Dendritic cell treated with granulocyte-macrophage colony-stimulating factor and Interleukin-4, amounts not matched to agents 40 ng/mL and 50 ng/mL, for 4 days (primary cell): ENCODE measurements around the gene RILPL2.
A peak's percentile ranks its signal among the peaks of the same experiment; 100 is the strongest.
"Not testable (repeated sequence)": the region's sequence is repeated elsewhere in the genome, so short reads cannot be mapped to it uniquely, and the experiment has no call there.

Source experiments
- H3K27ac Mint-ChIP-seq: one replicate; pipeline ENCODE4 v1.8.0; 2022; ENCODE audit warnings: mild to moderate bottlenecking, mixed read lengths
- H3K27me3 Mint-ChIP-seq: one replicate; pipeline ENCODE4 v1.8.0; 2022; ENCODE audit warnings: mild to moderate bottlenecking, mixed read lengths
- H3K36me3 Mint-ChIP-seq: one replicate; pipeline ENCODE4 v1.8.0; 2022; ENCODE audit warnings: low read depth, mixed read lengths
- H3K4me1 Mint-ChIP-seq: one replicate; pipeline ENCODE4 v1.8.0; 2022; ENCODE audit warnings: low read depth, mixed read lengths
- H3K4me3 Mint-ChIP-seq: one replicate; pipeline ENCODE4 v1.8.0; 2022; ENCODE audit warnings: mild to moderate bottlenecking, moderate library complexity, mixed read lengths
- H3K9me3 Mint-ChIP-seq: one replicate; pipeline ENCODE4 v1.8.0; 2022; ENCODE audit warnings: mixed read lengths
- intact Hi-C: fragments of 100-400 bp; cut with micrococcal nuclease; formaldehyde crosslinking; loops from one replicate; pipeline ENCODE4 v1.15.0; 2022

The RILPL2 gene

DNA sequence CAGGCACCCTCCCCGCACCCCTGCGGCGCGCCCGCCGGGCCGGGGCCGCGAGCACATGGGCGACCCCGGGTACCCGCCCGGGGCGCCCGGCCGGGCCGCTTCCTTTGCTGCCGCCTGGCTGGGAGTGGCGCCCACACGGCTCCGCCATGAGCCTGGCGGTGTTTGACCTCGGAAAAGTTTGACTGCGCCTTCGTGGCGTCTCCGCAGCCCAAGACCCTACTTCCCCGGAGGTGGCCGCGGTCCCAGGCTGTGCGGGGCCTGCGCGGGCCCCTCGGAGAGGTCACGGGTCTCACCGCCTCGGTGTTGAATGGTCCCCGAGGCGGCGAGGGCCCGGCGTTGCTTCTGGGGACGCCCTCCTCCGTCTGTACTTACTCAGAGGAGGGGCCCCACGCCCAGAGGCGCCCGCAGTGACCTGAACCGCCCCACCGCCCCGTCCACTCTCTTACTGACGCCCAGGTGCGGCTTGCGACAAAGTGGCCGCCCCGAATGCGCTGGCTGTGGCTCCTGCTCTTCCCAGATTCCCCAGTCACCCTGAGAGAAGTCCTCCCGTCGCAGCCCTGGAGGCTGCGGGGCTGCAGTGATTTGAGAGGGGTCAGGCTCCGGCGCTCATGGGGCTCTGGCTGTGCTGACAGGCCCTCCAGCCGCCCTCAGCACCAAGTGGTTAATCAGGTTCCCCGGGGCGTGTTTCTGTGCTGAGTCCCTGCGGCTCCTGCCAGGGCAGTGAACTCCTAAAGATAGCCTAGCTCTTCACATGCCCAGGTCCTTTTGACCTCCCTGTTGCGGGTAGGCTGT lies 46.7 kb downstream of the RILPL2 start:
- no peaks in the 10 kb centered on the region for H3K27me3 Mint-ChIP-seq
- H3K27ac Mint-ChIP-seq = peak overlapping the region; percentile 87
- no peaks in the 10 kb centered on the region for H3K9me3 Mint-ChIP-seq
- H3K36me3 Mint-ChIP-seq = peaks cover 51% of the 10 kb centered on the region
- peak overlapping the region; percentile 87 for H3K4me3 Mint-ChIP-seq
- H3K4me1 Mint-ChIP-seq = peaks cover 48% of the 10 kb centered on the region
- intact Hi-C loops = loop anchor here (5.0 kb wide), 1 partner anchor 193 kb away; the partner anchor contains the start of gene TMED2

DNA sequence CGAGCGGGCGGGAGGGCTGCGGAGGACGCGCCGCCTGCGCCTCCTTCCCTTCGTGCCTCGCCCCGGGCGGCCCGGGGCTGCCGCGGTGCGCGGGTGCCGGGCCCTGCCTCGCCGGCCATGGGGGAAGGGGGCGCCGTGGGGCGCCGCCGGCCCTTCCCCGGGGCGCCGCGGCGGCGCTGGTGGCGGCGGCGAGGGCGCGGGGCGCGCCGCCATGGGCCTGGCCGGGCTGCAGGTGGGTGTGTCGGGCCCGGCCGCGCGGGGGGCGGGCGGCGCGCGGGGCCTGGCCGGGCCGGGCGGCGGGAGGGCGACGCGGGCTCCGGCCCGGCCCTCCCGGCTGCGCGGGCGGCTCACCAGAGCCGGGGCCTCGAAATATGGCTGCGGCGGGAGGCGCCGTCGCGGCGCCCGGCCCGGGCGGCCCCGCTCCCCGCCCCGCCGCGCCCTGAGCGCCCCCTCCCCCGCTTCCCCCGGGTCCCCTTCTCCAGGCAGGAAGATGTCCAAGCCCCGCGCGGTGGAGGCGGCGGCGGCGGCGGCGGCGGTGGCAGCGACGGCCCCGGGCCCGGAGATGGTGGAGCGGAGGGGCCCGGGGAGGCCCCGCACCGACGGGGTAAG lies 47.4 kb downstream of the RILPL2 start:
- H3K9me3 Mint-ChIP-seq = no peaks in the 10 kb centered on the region
- peaks cover 45% of the 10 kb centered on the region for H3K36me3 Mint-ChIP-seq
- H3K27me3 Mint-ChIP-seq = no peaks in the 10 kb centered on the region
- intact Hi-C loops = loop anchor here (1.0 to 5.0 kb wide), 2 partner anchors 24 to 193 kb away; partner anchors contain the start of gene TMED2
- no peak overlapping the region for H3K4me3 Mint-ChIP-seq
- peak overlapping the region; percentile 87 for H3K27ac Mint-ChIP-seq
- peaks cover 52% of the 10 kb centered on the region for H3K4me1 Mint-ChIP-seq

DNA sequence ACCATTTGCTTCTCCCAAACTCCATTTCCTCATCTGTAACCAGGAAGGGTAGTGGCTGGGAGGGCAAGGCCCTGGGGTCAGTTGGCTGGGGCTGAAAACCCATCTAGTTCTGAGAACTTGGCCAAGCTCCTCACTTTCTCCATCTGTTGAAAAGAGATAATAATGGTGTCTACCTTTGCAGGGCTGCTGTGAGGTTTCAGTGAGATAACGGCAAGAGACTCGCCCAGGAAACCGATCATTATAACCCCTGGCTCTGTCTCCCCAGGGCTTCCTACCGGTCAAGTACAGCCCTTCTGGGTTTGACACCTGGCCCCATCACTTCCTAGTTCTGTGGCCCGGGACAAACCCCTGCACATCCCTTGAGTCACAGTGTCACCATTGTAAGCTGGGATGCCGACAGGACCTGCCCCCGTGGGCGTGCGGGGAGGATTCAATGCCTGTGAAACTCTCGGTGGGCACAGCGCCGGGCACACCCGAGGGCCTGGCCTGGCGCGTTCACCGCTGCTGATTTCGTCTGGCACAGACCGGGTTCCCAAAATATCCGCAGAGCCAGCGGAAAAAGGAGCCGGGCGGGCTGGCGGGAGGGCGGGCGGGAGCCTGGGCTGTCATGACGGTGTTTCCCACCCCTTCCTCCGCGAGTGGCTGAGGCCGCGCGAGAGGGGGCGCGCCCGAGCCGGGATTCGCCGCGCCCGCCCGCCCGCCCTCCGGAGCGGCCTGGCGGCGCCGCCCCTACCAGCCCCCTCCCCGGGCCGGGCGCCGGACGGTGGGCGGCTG lies 48.1 kb downstream of the RILPL2 start:
- no peaks in the 10 kb centered on the region for H3K9me3 Mint-ChIP-seq
- peaks cover 39% of the 10 kb centered on the region for H3K36me3 Mint-ChIP-seq
- peak overlapping the region; percentile 94 for H3K27ac Mint-ChIP-seq
- H3K27me3 Mint-ChIP-seq = no peaks in the 10 kb centered on the region
- peaks cover 56% of the 10 kb centered on the region for H3K4me1 Mint-ChIP-seq
- intact Hi-C loops = loop anchor here (1.0 to 5.0 kb wide), 2 partner anchors 23 to 194 kb away; partner anchors contain the start of gene TMED2
- H3K4me3 Mint-ChIP-seq = peak overlapping the region; percentile 79

DNA sequence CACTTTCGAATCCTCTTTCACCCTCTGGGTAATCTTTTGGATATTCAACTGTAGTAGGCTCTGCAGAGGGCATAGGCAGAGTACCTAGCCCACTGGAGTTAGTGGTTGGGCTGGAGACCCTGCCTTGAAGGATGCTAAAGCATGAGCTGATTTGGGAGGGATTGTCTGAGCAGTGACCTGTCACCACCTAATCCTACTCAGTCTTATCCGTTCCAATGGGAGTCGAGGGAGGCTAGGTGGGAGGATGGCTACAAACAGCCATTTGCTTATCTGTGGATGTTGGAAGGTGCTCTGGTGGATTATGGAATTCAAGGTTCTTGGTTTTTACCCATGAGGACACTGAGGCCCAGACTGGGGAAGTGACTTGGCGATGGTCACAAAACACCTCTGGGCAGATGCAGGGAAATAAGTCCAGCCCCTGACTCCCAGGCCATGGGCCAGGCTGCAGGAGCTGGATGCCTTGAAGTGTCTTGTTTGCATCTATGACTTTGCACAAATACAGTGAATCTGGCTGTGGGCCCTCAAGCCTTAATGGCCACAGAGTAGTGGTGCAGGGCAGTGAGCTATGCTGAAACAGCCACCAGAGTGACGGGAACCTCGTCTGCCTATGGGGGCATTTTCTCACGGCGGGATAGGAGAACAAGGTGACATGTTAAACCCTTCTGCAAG lies 48.8 kb downstream of the RILPL2 start:
- H3K9me3 Mint-ChIP-seq = no peaks in the 10 kb centered on the region
- peak overlapping the region; percentile 94 for H3K27ac Mint-ChIP-seq
- H3K4me3 Mint-ChIP-seq = peak overlapping the region; percentile 79
- intact Hi-C loops = loop anchor here (1.0 to 5.0 kb wide), 2 partner anchors 22 to 195 kb away; partner anchors contain the start of gene TMED2
- H3K36me3 Mint-ChIP-seq = peaks cover 31% of the 10 kb centered on the region
- peaks cover 55% of the 10 kb centered on the region for H3K4me1 Mint-ChIP-seq
- no peaks in the 10 kb centered on the region for H3K27me3 Mint-ChIP-seq

DNA sequence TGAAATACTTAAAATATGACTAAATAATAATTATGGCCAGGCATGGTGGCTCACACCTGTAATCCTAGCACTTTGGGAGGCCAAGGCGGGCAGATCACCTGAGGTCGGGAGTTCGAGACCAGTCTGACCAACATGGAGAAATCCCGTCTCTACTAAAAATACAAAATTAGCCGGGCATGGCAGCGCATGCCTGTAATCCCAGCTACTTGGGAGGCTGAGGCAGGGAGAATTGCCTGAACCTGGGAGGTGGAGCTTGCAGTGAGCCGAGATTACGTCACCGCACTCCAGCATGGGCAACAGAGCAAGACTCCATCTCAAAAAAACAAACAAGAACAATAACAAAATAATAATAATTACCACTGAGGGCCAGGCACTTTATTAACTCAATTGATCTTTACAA lies 50.9 kb downstream of the RILPL2 start:
- not testable (repeated sequence) for H3K27ac Mint-ChIP-seq, H3K27me3 Mint-ChIP-seq, H3K4me3 Mint-ChIP-seq

DNA sequence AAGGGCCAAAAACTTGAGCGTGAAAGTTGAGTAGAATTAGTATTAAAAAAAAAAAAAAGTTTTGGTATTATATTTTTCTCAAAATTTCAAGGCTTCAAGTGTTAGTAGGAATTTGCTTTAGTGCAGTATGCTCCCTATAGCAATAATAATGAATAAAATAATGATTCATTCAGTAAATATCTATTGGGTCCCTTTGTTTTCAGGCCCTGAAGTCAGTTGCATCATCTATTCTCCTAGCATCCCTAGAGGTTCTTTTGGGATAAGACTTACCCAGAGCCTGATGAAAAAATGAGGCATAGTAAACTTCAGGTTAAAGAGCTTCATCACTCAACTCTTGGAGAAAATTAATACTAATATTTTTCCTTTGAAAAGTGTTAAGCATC lies 51.5 kb downstream of the RILPL2 start:
- peak overlapping the region; percentile 88 for H3K4me3 Mint-ChIP-seq
- intact Hi-C loops = loop anchor here (5.0 kb wide), 1 partner anchor 197 kb away; the partner anchor contains the start of gene TMED2
- H3K9me3 Mint-ChIP-seq = no peaks in the 10 kb centered on the region
- H3K27me3 Mint-ChIP-seq = no peaks in the 10 kb centered on the region
- H3K27ac Mint-ChIP-seq = peak overlapping the region; percentile 86
- peaks cover 5% of the 10 kb centered on the region for H3K36me3 Mint-ChIP-seq
- H3K4me1 Mint-ChIP-seq = peaks cover 32% of the 10 kb centered on the region

More for the DNA sequence above, 50.9 kb downstream of the RILPL2 start:
- H3K9me3 Mint-ChIP-seq = not testable (repeated sequence)
- intact Hi-C loops = loop anchor here (5.0 kb wide), 1 partner anchor 197 kb away; the partner anchor contains the start of gene TMED2
- Mint-ChIP-seq H3K36me3 (peaks cover 10% of the 10 kb centered on the region), H3K4me1 (peaks cover 37% of the 10 kb centered on the region)

DNA sequence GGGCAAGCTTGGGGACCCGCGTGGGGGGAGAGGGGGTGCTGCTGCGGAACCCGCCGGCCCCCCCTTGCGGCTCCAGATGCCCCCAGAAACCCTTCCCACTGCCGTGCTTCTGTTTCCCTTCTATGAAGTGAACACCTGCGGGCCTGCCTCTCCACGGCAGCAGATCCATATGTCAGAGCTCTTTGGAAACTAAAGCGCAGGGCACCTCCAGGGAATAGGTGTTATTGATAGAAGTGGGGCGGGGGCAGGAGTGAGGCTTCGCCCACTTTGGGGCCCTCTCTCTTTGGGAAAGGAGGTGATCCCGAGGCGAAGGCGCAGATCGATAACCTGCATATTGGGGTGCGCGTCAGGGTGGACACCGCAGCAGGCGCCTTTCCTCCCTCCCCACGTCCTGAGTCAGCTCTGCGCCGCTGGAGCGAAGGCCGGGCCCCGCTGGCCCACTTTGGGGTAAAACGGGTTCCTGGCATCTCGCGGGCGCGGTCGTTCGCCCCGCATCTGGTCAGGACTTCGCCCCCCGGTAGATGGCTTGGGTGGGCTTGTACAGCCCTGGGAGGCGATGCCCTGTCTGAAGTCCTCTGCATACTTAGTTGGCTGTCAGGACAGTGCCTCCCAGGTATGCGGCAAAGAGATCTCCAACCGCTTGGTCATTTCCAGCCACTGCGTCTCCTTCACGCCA lies 52.0 kb downstream of the RILPL2 start:
- H3K4me3 Mint-ChIP-seq = peak overlapping the region; percentile 88
- intact Hi-C loops = no loop called here
- no peaks in the 10 kb centered on the region for H3K9me3 Mint-ChIP-seq
- no peaks in the 10 kb centered on the region for H3K36me3 Mint-ChIP-seq
- H3K27me3 Mint-ChIP-seq = no peaks in the 10 kb centered on the region
- peak overlapping the region; percentile 86 for H3K27ac Mint-ChIP-seq
- H3K4me1 Mint-ChIP-seq = peaks cover 28% of the 10 kb centered on the region

DNA sequence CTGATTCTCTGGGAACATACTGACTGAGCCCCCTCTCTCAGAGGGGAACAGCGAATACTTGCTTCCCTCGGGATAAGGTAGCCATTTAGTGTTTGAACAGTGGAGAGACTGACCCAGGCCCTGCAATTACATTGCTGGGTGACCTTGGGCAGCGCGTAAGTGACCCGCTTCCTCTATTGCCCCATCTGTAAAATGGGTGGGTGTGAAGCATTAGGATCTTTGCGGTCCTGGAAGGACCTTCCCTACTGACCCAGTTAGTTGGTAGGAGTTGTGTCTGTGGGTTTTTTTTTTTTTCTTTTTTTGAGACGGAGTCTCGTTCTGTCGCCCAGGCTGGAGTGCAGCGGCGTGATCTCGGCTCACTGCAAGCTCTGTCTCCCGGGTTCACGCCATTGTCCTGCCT lies 53.8 kb downstream of the RILPL2 start:
- H3K4me3 Mint-ChIP-seq = no peak overlapping the region
- no peaks in the 10 kb centered on the region for H3K27me3 Mint-ChIP-seq
- peaks cover 29% of the 10 kb centered on the region for H3K4me1 Mint-ChIP-seq
- H3K36me3 Mint-ChIP-seq = no peaks in the 10 kb centered on the region
- no peak overlapping the region for H3K27ac Mint-ChIP-seq
- no peaks in the 10 kb centered on the region for H3K9me3 Mint-ChIP-seq
- intact Hi-C loops = loop anchor here (1.0 kb wide), 1 partner anchor 17 kb away; no protein-coding TSS in a partner anchor

DNA sequence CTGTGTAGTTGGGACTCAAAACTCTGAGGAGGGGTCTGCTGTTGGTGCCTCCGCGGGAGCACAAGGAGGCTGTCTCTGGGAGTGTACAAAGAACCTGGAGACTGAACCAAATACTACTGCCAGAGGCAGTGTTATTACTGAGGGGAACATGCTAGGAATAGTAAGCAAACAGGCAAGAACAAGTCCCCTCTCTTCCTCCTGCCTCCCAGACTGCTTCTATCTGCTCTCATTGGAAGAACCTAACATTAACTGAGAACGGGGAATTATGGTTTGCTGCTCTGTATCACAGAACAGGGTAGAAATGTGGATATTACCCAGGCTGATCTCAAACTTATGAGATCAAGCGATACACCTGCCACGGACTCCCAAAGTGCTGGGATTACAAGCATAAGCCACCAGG lies 57.1 kb downstream of the RILPL2 start:
- H3K27ac Mint-ChIP-seq = peak overlapping the region; percentile 39
- intact Hi-C loops = no loop called here
- no peaks in the 10 kb centered on the region for H3K36me3 Mint-ChIP-seq
- H3K4me1 Mint-ChIP-seq = peaks cover 15% of the 10 kb centered on the region
- H3K9me3 Mint-ChIP-seq = no peaks in the 10 kb centered on the region
- H3K27me3 Mint-ChIP-seq = no peaks in the 10 kb centered on the region
- H3K4me3 Mint-ChIP-seq = no peak overlapping the region

DNA sequence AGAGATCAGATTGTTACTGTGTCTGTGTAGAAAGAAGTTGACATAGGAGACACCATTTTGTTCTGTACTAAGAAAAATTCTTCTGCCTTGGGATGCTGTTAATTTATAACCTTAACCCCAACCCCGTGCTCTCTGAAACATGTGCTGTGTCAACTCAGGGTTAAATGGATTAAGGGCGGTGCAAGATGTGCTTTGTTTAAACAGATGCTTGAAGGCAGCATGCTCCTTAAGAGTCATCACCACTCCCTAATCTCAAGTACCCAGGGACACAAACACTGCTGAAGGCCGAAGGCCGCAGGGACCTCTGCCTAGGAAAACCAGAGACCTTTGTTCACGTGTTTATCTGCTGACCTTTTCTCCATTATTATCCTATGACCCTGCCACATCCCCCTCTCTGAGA lies 64.1 kb downstream of the RILPL2 start:
- H3K36me3 Mint-ChIP-seq, H3K9me3 Mint-ChIP-seq, H3K4me3 Mint-ChIP-seq, H3K4me1 Mint-ChIP-seq, H3K27ac Mint-ChIP-seq, H3K27me3 Mint-ChIP-seq, intact Hi-C loops: not testable (repeated sequence)

DNA sequence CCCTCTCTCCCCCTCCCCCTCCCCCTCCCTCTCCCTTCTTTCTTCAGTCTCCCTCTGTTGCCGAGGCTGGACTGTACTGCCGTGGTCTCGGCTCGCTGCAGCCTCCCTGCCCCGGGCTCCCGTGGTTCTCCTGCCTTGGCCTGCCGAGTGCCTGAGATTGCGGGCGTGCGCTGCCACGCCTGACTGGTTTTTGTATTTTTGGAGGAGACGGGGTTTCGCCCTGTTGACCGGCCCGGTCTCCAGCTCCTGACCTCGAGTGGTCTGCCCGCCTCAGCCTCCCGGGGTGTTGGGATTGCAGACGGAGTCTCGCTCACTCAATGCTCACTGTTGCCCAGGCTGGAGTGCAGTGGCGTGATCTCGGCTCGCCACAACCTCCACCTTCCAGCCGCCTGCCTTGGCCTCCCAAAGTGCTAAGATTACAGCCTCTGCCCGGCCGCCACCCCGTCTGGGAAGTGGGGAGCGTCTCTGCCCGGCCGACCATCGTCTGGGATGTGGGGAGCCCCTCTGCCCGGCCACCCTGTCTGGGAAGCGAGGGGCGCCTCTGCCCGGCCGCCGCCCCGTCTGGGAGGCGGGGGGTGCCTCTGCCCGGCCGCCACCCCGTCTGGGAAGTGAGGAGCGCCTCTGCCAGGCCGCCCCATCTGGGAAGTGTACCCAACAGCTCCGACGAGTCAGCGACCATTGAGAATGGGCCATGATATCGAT lies 64.7 kb downstream of the RILPL2 start:
- H3K36me3 Mint-ChIP-seq, H3K9me3 Mint-ChIP-seq, H3K4me1 Mint-ChIP-seq, H3K27me3 Mint-ChIP-seq, H3K4me3 Mint-ChIP-seq, H3K27ac Mint-ChIP-seq, intact Hi-C loops: not testable (repeated sequence)

DNA sequence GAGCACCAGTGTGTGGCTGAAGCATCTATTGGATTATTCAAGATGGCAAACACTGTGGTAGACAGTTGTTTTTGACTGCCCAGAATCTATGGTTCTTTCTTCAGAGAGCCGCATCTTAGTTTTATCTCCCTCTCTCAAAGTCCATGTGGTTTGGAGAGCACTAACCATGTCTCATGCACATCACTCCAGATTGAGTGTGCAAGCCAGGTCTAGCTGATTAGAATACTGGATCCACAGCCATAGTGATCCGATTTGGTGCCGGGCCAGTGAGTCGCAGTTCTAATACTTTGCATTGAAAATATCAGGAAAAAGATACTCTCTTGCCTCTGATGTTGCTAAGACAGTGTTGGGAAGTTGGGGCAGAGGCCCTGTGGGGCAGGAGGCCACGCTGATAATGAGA lies 67.3 kb downstream of the RILPL2 start:
- no peaks in the 10 kb centered on the region for H3K36me3 Mint-ChIP-seq
- H3K4me1 Mint-ChIP-seq = peaks cover 8% of the 10 kb centered on the region
- no peak overlapping the region for H3K4me3 Mint-ChIP-seq
- no peaks in the 10 kb centered on the region for H3K9me3 Mint-ChIP-seq
- intact Hi-C loops = loop anchor here (10.0 kb wide), 1 partner anchor 66 kb away; the partner anchor contains the start of gene RILPL2
- no peak overlapping the region for H3K27ac Mint-ChIP-seq
- no peaks in the 10 kb centered on the region for H3K27me3 Mint-ChIP-seq
